Left ventricle myocardium inferior (tissue), 1 donor: Measurements from ENCODE around the gene PTPRS. TPM values are rescaled to one million over a fixed set of nuclear protein-coding genes. Genes with fewer than 3 reads are reported as not detected.

Source experiments
- DNase-seq: peaks from one replicate; pipeline ENCODE4 v3.0.0-alpha.2; 2020
- H3K27ac ChIP-seq: fragments of 200-600 bp; replicated peaks from 2 replicates; pipeline ENCODE4 v1.8.0; 2021
- H3K27me3 ChIP-seq: fragments of 200-600 bp; 2 replicates; pipeline ENCODE4 v1.8.0; 2021; ENCODE audit warnings: low read depth
- H3K36me3 ChIP-seq: fragments of 200-600 bp; 2 replicates; pipeline ENCODE4 v1.8.0; 2021
- H3K4me1 ChIP-seq: fragments of 200-600 bp; 2 replicates; pipeline ENCODE4 v1.8.0; 2021
- H3K4me3 ChIP-seq: fragments of 200-600 bp; 2 replicates; pipeline ENCODE4 v1.8.0; 2021; ENCODE audit warnings: mild to moderate bottlenecking, moderate library complexity
- H3K9me3 ChIP-seq: fragments of 200-600 bp; replicated peaks from 2 replicates; pipeline ENCODE4 v1.8.0; 2021
- CTCF ChIP-seq: fragments of 200-600 bp; IDR thresholded peaks from 2 replicates; pipeline ENCODE4 v1.8.0; 2021; ENCODE audit warnings: antibody characterized with exemption, mild to moderate bottlenecking, borderline replicate concordance
- intact Hi-C: fragments of 100-400 bp; cut with micrococcal nuclease; formaldehyde crosslinking; loops from one replicate; pipeline ENCODE4 v1.11.0; 2022
- total RNA-seq: library from RNA; stranded (reverse); fragmentation: NEBNext Ultra II Directional; extraction: Animal tissue kit (Norgen Biotek cat#: 25700); gene quantifications from one replicate; pipeline ENCODE4 v1.2.1, GENCODE V29; 2021
- donor health status: DM: no; HTN: yes; CAD: no; lungs with severe emphysema.

PTPRS gene
- total RNA-seq, 1 donor from 2014 or later: 40.0 TPM

GRCh38 chr19:5307655-5308054, 33.0 kb downstream of the PTPRS start:
- no peak for TF ChIP-seq CTCF

GRCh38 chr19:5305163-5305562, 35.4 kb downstream of the PTPRS start:
- intact Hi-C loops: no loop called here
- Histone ChIP-seq H3K4me1 (no peaks in the 10 kb centered on the region), H3K27me3 (peaks cover 21% of the 10 kb centered on the region), H3K4me3 (no peak overlapping the region), H3K9me3 (no peaks in the 10 kb centered on the region), H3K36me3 (no peaks in the 10 kb centered on the region), H3K27ac (no peak overlapping the region)
- no peak for TF ChIP-seq CTCF
- DNase-seq: no peak

More at GRCh38 chr19:5307655-5308054, 33.0 kb downstream of the PTPRS start:
- H3K27me3 ChIP-seq: peaks cover 29% of the 10 kb centered on the region
- no peaks in the 10 kb centered on the region for H3K36me3 ChIP-seq
- no peak overlapping the region for H3K27ac ChIP-seq
- no peak overlapping the region for H3K4me3 ChIP-seq
- no peak for DNase-seq
- intact Hi-C loops: no loop called here
- no peaks in the 10 kb centered on the region for H3K4me1 ChIP-seq
- no peaks in the 10 kb centered on the region for H3K9me3 ChIP-seq

DNA sequence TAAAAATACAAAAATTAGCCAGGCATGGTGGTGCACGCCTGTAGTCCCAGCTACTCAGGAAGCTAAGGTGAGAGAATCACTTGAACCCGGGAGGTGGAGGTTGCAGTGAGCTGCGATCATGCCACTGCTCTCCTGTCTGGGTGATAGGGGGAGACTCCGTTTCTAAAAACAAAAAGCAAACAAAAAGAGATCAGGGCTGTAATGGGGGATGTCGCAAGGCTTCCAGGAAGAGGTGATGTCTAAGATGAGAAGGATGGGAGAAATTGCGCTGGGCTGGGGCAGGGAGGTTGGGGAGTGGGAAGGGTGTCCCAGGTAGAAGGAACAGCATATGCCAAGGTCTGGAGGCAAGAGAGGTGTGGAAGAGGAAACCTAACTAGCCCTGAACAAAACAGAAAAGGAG, 36.1 kb downstream of the PTPRS start:
- no peak for DNase-seq
- H3K4me3 ChIP-seq: no peak overlapping the region
- TF ChIP-seq CTCF: no peak
- H3K27ac ChIP-seq: no peak overlapping the region
- peaks cover 21% of the 10 kb centered on the region for H3K27me3 ChIP-seq
- no peaks in the 10 kb centered on the region for H3K4me1 ChIP-seq
- intact Hi-C loops: no loop called here
- H3K9me3 ChIP-seq: no peaks in the 10 kb centered on the region
- H3K36me3 ChIP-seq: no peaks in the 10 kb centered on the region

GRCh38 chr19:5303208-5303607, 37.4 kb downstream of the PTPRS start:
- Histone ChIP-seq H3K27me3 (peaks cover 19% of the 10 kb centered on the region), H3K4me3 (no peak overlapping the region), H3K36me3 (no peaks in the 10 kb centered on the region), H3K27ac (no peak overlapping the region), H3K9me3 (no peaks in the 10 kb centered on the region), H3K4me1 (no peaks in the 10 kb centered on the region)
- intact Hi-C loops: no loop called here
- no peak for TF ChIP-seq CTCF
- DNase-seq: no peak

DNA sequence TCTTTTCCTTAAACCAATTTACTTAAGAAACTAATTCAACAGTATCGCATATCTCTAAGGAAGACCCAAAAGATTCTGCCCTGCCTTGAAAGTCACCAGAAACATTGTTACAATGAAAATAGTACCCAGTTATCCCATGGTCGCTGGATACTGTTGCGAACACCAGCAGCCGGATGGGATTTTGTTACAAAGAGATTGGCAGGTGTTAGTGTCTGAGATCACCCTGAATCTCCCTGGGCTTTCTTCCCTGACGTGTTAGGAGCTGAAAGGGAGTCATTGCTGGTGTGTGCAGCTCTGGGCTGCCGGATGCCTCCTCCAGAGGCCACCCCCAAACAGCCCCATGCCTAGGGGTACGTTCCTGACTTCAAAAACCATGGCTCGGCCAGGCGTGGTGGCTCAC, 38.2 kb downstream of the PTPRS start:
- no peak overlapping the region for H3K4me3 ChIP-seq
- no peak for DNase-seq
- intact Hi-C loops: no loop called here
- no peak for TF ChIP-seq CTCF
- H3K27me3 ChIP-seq: peaks cover 18% of the 10 kb centered on the region
- H3K27ac ChIP-seq: no peak overlapping the region
- no peaks in the 10 kb centered on the region for H3K4me1 ChIP-seq
- no peaks in the 10 kb centered on the region for H3K9me3 ChIP-seq
- H3K36me3 ChIP-seq: no peaks in the 10 kb centered on the region

DNA sequence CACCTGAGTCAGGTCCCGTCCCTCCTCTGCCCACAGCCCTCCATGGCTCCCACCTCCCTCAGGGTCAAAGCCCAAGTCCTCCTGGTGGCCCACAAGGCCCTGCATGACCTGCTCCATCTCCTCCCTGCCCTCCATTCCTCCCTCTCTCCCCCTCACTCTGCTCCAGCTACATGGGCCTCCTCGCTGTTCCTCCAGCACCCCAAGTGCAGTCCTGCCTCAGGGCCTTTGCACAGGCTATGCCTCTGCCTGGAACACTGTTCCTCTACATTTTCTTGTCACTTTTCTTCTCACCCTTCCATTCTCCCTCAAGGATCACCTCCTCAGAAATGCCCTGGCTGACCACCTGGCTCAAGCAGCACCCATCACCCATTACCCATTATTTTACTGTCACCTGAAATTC, 41.5 kb downstream of the PTPRS start:
- H3K27ac ChIP-seq: no peak overlapping the region

More for the DNA sequence above, 41.5 kb downstream of the PTPRS start:
- intact Hi-C loops: no loop called here
- no peak for DNase-seq
- no peaks in the 10 kb centered on the region for H3K4me1 ChIP-seq
- H3K36me3 ChIP-seq: no peaks in the 10 kb centered on the region
- H3K27me3 ChIP-seq: peaks cover 3% of the 10 kb centered on the region
- H3K4me3 ChIP-seq: no peak overlapping the region
- no peaks in the 10 kb centered on the region for H3K9me3 ChIP-seq
- TF ChIP-seq CTCF: no peak
